ENCODE measurements around the gene RNU5D-1. TPM values are rescaled to one million over a fixed set of nuclear protein-coding genes. Genes with fewer than 3 reads are reported as not detected.

Gene RNU5D-1
- total RNA-seq, 1 donor from 2014 or later = not detected

- Mint-ChIP-seq H3K4me1 (ENCODE audit: low read depth) (peaks cover 12% of the 10 kb centered on the region), H3K4me3 (ENCODE audit: low read depth) (no peak overlapping the region), H3K27me3 (no peaks in the 10 kb centered on the region), H3K9me3 (ENCODE audit: low read depth) (no peaks in the 10 kb centered on the region), H3K36me3 (ENCODE audit: insufficient read depth) (peaks cover 2% of the 10 kb centered on the region), H3K27ac (no peak overlapping the region)
- no peak for TF ChIP-seq CTCF (IDR thresholded peaks at IDR 0.05; ENCODE audit: unreplicated experiment)
- no peak for DNase-seq (ENCODE audit: low spot score, unreplicated experiment)
Observed at GRCh38 chr1:44685218-44685617, 45.8 kb downstream of the RNU5D-1 start.

- TF ChIP-seq CTCF (IDR thresholded peaks at IDR 0.05; ENCODE audit: unreplicated experiment) = no peak
- no peak overlapping the region for H3K4me3 Mint-ChIP-seq (ENCODE audit: low read depth)
- no peak overlapping the region for H3K27ac Mint-ChIP-seq
Observed at GRCh38 chr1:44684525-44684924, 46.4 kb downstream of the RNU5D-1 start.

GRCh38 chr1:44682883-44683265, 48.1 kb downstream of the RNU5D-1 start:
- Mint-ChIP-seq H3K4me1 (ENCODE audit: low read depth) (peaks cover 12% of the 10 kb centered on the region), H3K36me3 (ENCODE audit: insufficient read depth) (peaks cover 5% of the 10 kb centered on the region), H3K4me3 (ENCODE audit: low read depth) (no peak overlapping the region), H3K9me3 (ENCODE audit: low read depth) (no peaks in the 10 kb centered on the region), H3K27me3 (no peaks in the 10 kb centered on the region), H3K27ac (no peak overlapping the region)
- TF ChIP-seq CTCF (IDR thresholded peaks at IDR 0.05; ENCODE audit: unreplicated experiment) = no peak
- DNase-seq (ENCODE audit: low spot score, unreplicated experiment) = no peak

More at GRCh38 chr1:44684525-44684924, 46.4 kb downstream of the RNU5D-1 start:
- no peaks in the 10 kb centered on the region for H3K9me3 Mint-ChIP-seq (ENCODE audit: low read depth)
- H3K36me3 Mint-ChIP-seq (ENCODE audit: insufficient read depth) = peaks cover 5% of the 10 kb centered on the region
- H3K27me3 Mint-ChIP-seq = no peaks in the 10 kb centered on the region
- DNase-seq (ENCODE audit: low spot score, unreplicated experiment) = no peak
- peaks cover 12% of the 10 kb centered on the region for H3K4me1 Mint-ChIP-seq (ENCODE audit: low read depth)

GRCh38 chr1:44681905-44682882, 48.8 kb downstream of the RNU5D-1 start:
- TF ChIP-seq CTCF (IDR thresholded peaks at IDR 0.05; ENCODE audit: unreplicated experiment) = no peak
- no peak overlapping the region for H3K4me3 Mint-ChIP-seq (ENCODE audit: low read depth)
- peaks cover 12% of the 10 kb centered on the region for H3K4me1 Mint-ChIP-seq (ENCODE audit: low read depth)
- H3K36me3 Mint-ChIP-seq (ENCODE audit: insufficient read depth) = peaks cover 5% of the 10 kb centered on the region
- DNase-seq (ENCODE audit: low spot score, unreplicated experiment) = no peak
- no peaks in the 10 kb centered on the region for H3K27me3 Mint-ChIP-seq
- no peaks in the 10 kb centered on the region for H3K9me3 Mint-ChIP-seq (ENCODE audit: low read depth)
- H3K27ac Mint-ChIP-seq = peak overlapping the region; percentile 92

Other genes starting within 250 kb of the RNU5D-1 start
- 11.8 and 13.9 TPM in 2 replicates for gene TMEM53, start 56.7 kb downstream of the RNU5D-1 start, total RNA-seq
- gene ARMH1, start 56.5 kb downstream of the RNU5D-1 start, total RNA-seq = 14.9 and 15.0 TPM in 2 replicates
- 26.6 and 28.7 TPM in 2 replicates for gene KIF2C, start 8.7 kb upstream of the RNU5D-1 start, total RNA-seq
- 1,808 and 1,842 TPM in 2 replicates for gene RPS8, start 44.4 kb upstream of the RNU5D-1 start, total RNA-seq
- 2.1 and 2.4 TPM in 2 replicates for gene BEST4, start 57.0 kb upstream of the RNU5D-1 start, total RNA-seq
- gene PLK3, start 69.2 kb upstream of the RNU5D-1 start, total RNA-seq = 11.8 and 13.3 TPM in 2 replicates
- 0.55 and 0.79 TPM in 2 replicates for gene DYNLT4, start 76.2 kb upstream of the RNU5D-1 start, total RNA-seq
- 26.7 and 27.5 TPM in 2 replicates for gene BTBD19, start 77.4 kb upstream of the RNU5D-1 start, total RNA-seq
- gene PTCH2, start 112.1 kb upstream of the RNU5D-1 start, total RNA-seq = 2.9 and 3.0 TPM in 2 replicates